Naive B cell (primary cell): ENCODE results near the gene NNMT. TPM values are rescaled to one million over a fixed set of nuclear protein-coding genes. Genes with fewer than 3 reads are reported as not detected.

ENCODE experiments used
- ATAC-seq, 2 donors: fragments of 150-1000 bp; cut with Tn5 transposase; 2 replicates each; pipeline ENCODE4 v1.10.0; 2021; ENCODE audit warnings: low read depth in 2 of 2, mild to moderate bottlenecking in 2 of 2, moderate library complexity in 2 of 2
- DNase-seq: peaks from one replicate; pipeline ENCODE4 v3.0.0; 2022
- H3K27ac Mint-ChIP-seq, 6 donors: one replicate each; pipeline ENCODE4 v1.8.0; 2020 to 2022; ENCODE audit warnings: mild to moderate bottlenecking in 6 of 6, mixed read lengths in 6 of 6, moderate library complexity in 5 of 6, inconsistent platforms in 2 of 6
- H3K27me3 Mint-ChIP-seq, 3 donors: one replicate each; pipeline ENCODE4 v1.8.0; 2021 to 2022; ENCODE audit warnings: mixed read lengths in 3 of 3, mild to moderate bottlenecking in 1 of 3
- H3K36me3 Mint-ChIP-seq, 2 donors: one replicate each; pipeline ENCODE4 v1.8.0; 2020 to 2022; ENCODE audit warnings: mixed read lengths in 2 of 2, inconsistent platforms in 1 of 2, mild to moderate bottlenecking in 1 of 2
- H3K4me1 Mint-ChIP-seq, 3 donors: one replicate each; pipeline ENCODE4 v1.8.0; 2020 to 2022; ENCODE audit warnings: mixed read lengths in 3 of 3, inconsistent platforms in 1 of 3, mild to moderate bottlenecking in 1 of 3, moderate library complexity in 1 of 3
- H3K4me3 Mint-ChIP-seq, 8 donors: one replicate each; pipeline ENCODE4 v1.8.0; 2020 to 2022; ENCODE audit warnings: mild to moderate bottlenecking in 8 of 8, mixed read lengths in 8 of 8, moderate library complexity in 8 of 8, inconsistent platforms in 2 of 8
- H3K9me3 Mint-ChIP-seq, 7 donors: one replicate each; pipeline ENCODE4 v1.8.0; 2020 to 2022; ENCODE audit warnings: mixed read lengths in 7 of 7, mild to moderate bottlenecking in 5 of 7, inconsistent platforms in 2 of 7, moderate library complexity in 1 of 7
- polyA plus RNA-seq, 6 donors: library from polyadenylated mRNA; unstranded; fragments of 300-500 nt; fragmentation: Illumina TruSeq; gene quantifications; one replicate each; pipeline ENCODE4 v1.2.3, GENCODE V29; 2021; ENCODE audit warnings: low read depth in 6 of 6

The NNMT gene
- polyA plus RNA-seq, 6 donors from 2014 or later = 0.64 TPM; not detected in 5

DNA sequence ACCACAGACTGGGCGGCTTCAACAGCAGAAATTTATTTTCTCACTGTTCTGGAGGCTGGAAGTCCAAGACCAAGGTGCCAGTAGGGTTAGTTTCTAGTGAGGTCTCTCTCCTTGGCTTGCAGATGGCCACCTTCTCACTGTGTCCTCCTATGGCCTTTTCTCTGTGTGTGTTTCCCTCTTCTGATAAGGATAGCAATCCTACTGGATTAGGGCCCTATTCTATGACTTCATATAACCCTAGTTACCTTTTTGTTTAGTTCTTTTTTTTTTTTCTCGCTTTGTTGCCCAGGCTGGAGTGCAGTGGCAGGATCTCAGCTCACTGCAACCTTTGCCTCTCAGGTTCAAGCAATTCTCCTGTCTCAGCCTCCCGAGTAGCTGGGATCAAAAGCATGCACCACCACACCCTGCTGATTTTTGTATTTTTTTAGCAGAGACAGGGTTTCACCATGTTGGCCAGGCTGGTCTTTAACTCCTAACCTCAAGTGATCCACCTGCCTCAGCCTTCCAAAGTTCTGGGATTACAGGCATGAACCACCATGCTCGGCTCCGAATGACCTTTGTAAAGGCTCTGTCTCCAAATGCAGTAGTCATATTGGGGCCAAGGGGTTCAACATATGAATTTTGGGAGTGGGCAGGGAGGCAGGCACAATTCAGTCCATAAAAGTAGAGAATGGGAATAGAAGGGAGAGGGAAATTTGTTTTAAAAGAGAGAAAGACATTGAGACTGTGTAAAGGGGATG lies 25.5 kb upstream of the NNMT start:
- Mint-ChIP-seq H3K36me3 (no peaks in the 10 kb centered on the region), H3K9me3 (no peaks in the 10 kb centered on the region), H3K4me1 (no peaks in the 10 kb centered on the region), H3K4me3 (no peak overlapping the region), H3K27me3 (peaks cover 60 to 61% (median 61%) of the 10 kb centered on the region in 3 donors), H3K27ac (no peak overlapping the region)
- DNase-seq (no peak), ATAC-seq (no peak)

- Mint-ChIP-seq H3K4me3 (no peak overlapping the region), H3K9me3 (no peaks in the 10 kb centered on the region), H3K36me3 (no peaks in the 10 kb centered on the region), H3K27ac (peak overlapping the region in 1 of 6 donors; percentile 54), H3K4me1 (no peaks in the 10 kb centered on the region), H3K27me3 (peaks cover 58 to 63% (median 61%) of the 10 kb centered on the region in 3 donors)
- ATAC-seq = no peak
- DNase-seq = no peak
Observed at GRCh38 chr11:114271316-114271715, 24.9 kb upstream of the NNMT start.

GRCh38 chr11:114272311-114272710 lies 23.9 kb upstream of the NNMT start:
- H3K4me1 Mint-ChIP-seq = no peaks in the 10 kb centered on the region
- no peak overlapping the region for H3K4me3 Mint-ChIP-seq
- H3K36me3 Mint-ChIP-seq = no peaks in the 10 kb centered on the region
- H3K9me3 Mint-ChIP-seq = no peaks in the 10 kb centered on the region
- DNase-seq (no peak), ATAC-seq (no peak)
- H3K27ac Mint-ChIP-seq = no peak overlapping the region
- peaks cover 58 to 68% (median 65%) of the 10 kb centered on the region in 3 donors for H3K27me3 Mint-ChIP-seq

DNA sequence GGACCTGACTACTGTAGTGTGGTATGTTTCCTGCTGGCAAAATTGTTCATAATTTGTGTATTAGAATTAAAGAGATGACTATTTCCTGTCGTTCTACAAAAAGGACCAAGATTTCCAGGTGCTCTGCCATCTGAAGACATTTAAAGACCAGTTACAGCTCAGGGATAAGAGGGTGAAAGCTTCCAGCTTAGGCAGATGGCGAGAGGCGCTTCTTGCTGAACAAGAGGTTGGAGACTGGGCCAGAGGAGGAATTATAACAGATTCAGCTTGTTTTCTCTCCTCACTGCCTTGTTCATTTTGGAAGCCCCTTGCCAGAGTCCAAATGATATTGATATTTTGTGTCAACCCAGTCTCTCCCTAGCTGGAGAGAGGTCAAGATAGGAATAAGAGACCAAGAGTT lies 23.1 kb upstream of the NNMT start:
- no peaks in the 10 kb centered on the region for H3K4me1 Mint-ChIP-seq
- no peaks in the 10 kb centered on the region for H3K36me3 Mint-ChIP-seq
- no peak for DNase-seq
- no peak overlapping the region for H3K27ac Mint-ChIP-seq
- H3K27me3 Mint-ChIP-seq = peaks cover 59 to 69% (median 67%) of the 10 kb centered on the region in 3 donors
- H3K4me3 Mint-ChIP-seq = no peak overlapping the region
- no peaks in the 10 kb centered on the region for H3K9me3 Mint-ChIP-seq
- ATAC-seq = no peak

DNA sequence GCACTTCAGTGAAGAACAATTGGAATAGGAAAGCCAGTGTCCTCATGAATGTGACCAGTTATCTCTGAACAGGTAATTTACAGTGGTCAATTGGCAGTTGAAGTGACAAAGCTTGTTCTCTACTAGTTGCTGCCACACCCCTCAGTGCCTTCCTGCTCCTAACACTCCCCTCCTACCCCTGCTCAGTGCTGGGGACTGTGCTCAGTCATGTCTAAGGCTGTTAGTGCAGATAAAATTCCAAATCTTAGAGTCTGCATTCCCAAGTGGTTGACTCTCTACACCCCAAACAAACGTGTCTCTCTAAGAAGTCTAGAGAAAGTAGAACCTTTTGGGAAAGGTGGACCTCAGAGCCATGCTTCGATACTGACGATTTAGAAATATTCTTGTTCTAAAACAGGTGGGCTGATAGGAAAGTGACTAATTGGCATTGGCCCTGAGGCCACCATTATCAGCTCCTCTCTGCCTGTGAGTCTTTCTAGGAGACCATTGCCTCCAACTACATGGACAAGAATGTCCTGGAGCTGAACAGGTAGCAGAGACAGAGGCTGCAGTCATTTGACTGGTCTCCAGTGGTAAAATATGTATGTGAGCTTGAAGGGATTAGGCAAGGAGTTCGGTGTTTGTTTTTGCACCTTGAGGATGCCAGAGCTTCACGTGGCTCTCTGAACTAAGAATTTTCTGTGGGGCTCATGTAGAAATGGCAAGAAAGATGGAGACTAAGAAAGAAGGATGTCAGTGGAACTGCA lies 22.1 kb upstream of the NNMT start:
- H3K27ac Mint-ChIP-seq = no peak overlapping the region
- H3K4me3 Mint-ChIP-seq = no peak overlapping the region
- no peaks in the 10 kb centered on the region for H3K36me3 Mint-ChIP-seq
- no peak for DNase-seq
- no peak for ATAC-seq
- H3K4me1 Mint-ChIP-seq = no peaks in the 10 kb centered on the region
- H3K9me3 Mint-ChIP-seq = no peaks in the 10 kb centered on the region
- peaks cover 64 to 78% (median 74%) of the 10 kb centered on the region in 3 donors for H3K27me3 Mint-ChIP-seq

GRCh38 chr11:114274637-114275036 lies 21.6 kb upstream of the NNMT start:
- no peaks in the 10 kb centered on the region for H3K36me3 Mint-ChIP-seq
- ATAC-seq (no peak), DNase-seq (no peak)
- H3K27ac Mint-ChIP-seq = no peak overlapping the region
- no peaks in the 10 kb centered on the region for H3K9me3 Mint-ChIP-seq
- peaks cover 62 to 78% (median 74%) of the 10 kb centered on the region in 3 donors for H3K27me3 Mint-ChIP-seq
- H3K4me3 Mint-ChIP-seq = no peak overlapping the region
- no peaks in the 10 kb centered on the region for H3K4me1 Mint-ChIP-seq

DNA sequence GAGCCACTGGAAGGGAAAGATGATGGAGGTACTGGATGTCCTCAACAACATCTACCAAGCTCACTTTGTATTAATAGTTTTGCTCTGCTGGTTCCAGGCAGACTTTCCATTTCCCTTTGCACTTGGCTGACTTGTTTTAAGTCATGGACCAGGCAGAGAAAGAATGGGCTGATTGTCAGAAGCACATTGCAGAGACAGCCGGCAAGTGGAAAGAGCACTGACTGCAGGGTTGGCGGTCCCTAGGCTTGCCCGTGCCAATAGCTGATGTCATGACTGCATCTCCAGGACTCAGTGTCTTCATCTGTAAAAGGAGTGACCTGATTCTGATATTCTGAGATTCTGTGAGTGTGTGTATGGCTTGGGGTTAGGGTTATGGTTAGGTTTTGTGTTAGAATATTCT lies 20.9 kb upstream of the NNMT start:
- DNase-seq (no peak), ATAC-seq (no peak)
- H3K27me3 Mint-ChIP-seq = peaks cover 61 to 83% (median 78%) of the 10 kb centered on the region in 3 donors
- no peak overlapping the region for H3K27ac Mint-ChIP-seq
- H3K4me1 Mint-ChIP-seq = no peaks in the 10 kb centered on the region
- H3K36me3 Mint-ChIP-seq = no peaks in the 10 kb centered on the region
- no peaks in the 10 kb centered on the region for H3K9me3 Mint-ChIP-seq
- H3K4me3 Mint-ChIP-seq = no peak overlapping the region

GRCh38 chr11:114276077-114276476 lies 20.1 kb upstream of the NNMT start:
- Mint-ChIP-seq H3K27ac (no peak overlapping the region), H3K4me3 (no peak overlapping the region), H3K4me1 (no peaks in the 10 kb centered on the region), H3K9me3 (no peaks in the 10 kb centered on the region), H3K27me3 (peaks cover 56 to 78% (median 74%) of the 10 kb centered on the region in 3 donors), H3K36me3 (no peaks in the 10 kb centered on the region)
- ATAC-seq (no peak), DNase-seq (no peak)

DNA sequence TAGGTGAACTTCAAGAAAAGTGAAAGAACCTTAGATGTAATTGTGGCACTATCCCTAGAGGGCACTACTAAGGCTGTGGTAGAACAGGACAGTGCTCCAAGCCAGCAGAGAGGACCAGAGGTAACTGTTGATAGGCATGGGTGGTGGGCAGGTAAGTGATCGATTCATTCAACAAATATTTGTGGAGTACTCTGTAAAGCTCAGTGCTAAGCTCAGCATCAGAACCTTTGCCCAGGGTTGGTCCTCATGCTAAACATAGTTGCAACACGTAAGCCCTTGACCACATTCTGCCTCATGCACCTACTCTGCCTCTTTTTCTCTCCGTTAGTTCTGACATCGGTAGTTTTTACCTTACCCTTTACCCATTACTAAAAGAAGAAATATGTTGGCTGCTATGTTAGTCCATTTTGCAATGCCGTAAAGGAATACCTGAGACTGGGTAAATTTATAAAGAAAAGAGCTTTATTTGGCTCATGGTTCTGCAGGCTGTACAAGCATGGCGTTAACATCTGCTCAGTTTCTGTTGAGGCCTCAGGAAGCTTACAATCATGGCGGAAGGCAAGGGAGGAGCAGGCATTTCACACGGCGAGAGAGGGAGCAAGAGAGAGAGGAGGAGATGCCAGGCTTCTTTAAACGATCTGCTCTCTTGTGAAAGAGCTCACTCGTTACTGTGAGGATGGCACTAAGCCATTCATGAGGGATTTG lies 18.4 kb upstream of the NNMT start:
- ATAC-seq = no peak
- Mint-ChIP-seq H3K27ac (no peak overlapping the region), H3K36me3 (no peaks in the 10 kb centered on the region), H3K4me3 (no peak overlapping the region), H3K4me1 (no peaks in the 10 kb centered on the region), H3K27me3 (peaks cover 48 to 70% (median 69%) of the 10 kb centered on the region in 3 donors), H3K9me3 (no peaks in the 10 kb centered on the region)
- DNase-seq = no peak

- Mint-ChIP-seq H3K27ac (peak overlapping the region in 1 of 6 donors; percentile 18), H3K9me3 (no peaks in the 10 kb centered on the region), H3K27me3 (peaks cover 46 to 66% (median 65%) of the 10 kb centered on the region in 3 donors), H3K4me3 (no peak overlapping the region), H3K36me3 (no peaks in the 10 kb centered on the region), H3K4me1 (no peaks in the 10 kb centered on the region)
- ATAC-seq (no peak), DNase-seq (no peak)
Observed at GRCh38 chr11:114278342-114279065, 17.7 kb upstream of the NNMT start.

DNA sequence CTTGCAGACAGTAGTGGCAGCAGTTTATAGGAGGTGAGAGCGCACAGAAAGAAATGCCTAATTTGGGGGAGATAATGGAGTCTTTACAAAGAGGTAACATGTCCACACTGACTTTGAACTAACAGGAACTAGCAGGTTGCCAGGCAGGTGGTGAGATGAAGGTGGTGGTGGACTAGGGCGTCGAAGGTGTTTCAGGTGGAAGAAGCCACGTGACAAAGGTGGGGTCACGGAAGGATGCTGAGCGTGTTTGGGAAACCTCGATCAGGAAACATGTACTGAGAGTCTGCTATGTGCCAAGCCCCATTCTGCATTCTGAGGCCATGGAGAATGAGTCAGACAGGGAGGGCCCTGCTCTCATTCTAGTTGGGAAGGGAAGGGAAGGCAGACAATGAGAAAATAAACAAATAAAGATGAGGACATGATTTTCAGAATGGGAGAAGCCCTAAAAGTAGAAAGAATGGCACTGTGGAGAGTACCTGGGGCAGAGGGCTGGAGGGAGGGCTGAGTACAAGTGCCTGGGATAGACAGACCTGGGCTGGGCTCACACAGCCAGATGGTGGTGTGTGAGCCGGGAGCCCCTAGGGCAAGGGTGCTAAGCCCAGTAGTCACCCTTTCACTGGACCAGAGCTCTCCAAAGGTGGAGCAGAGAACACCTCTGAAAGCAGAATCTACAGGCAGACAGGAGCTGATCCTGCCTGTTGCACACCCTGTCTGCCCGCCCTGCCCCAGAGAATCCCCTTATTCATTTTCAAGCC lies 16.2 kb upstream of the NNMT start:
- no peak overlapping the region for H3K4me3 Mint-ChIP-seq
- no peaks in the 10 kb centered on the region for H3K36me3 Mint-ChIP-seq
- H3K4me1 Mint-ChIP-seq = no peaks in the 10 kb centered on the region
- ATAC-seq (no peak), DNase-seq (no peak)
- no peak overlapping the region for H3K27ac Mint-ChIP-seq
- peaks cover 38 to 55% (median 54%) of the 10 kb centered on the region in 3 donors for H3K27me3 Mint-ChIP-seq
- H3K9me3 Mint-ChIP-seq = no peaks in the 10 kb centered on the region

DNA sequence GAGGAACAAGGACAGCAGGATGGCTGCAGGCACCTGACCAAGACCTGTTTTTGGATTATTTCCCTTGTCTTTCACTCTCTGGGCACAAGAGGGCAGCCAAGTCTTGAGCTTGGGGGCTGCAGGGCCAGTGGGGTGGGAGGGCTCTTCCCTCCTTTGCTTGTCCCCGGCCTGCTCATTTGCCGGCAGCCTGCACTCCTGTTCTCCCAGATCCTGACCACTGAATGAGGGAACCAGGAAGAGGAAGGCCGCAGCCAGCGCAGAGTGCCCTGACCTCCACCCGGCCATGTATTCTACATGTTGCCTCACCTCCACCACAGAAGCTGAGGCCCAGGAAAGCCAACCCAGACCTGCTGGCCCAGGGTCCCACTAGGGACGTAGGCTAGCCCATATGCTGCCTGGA lies 15.5 kb upstream of the NNMT start:
- H3K4me3 Mint-ChIP-seq = no peak overlapping the region
- H3K36me3 Mint-ChIP-seq = no peaks in the 10 kb centered on the region
- DNase-seq = no peak
- no peaks in the 10 kb centered on the region for H3K4me1 Mint-ChIP-seq
- no peak for ATAC-seq
- peaks cover 31 to 49% (median 47%) of the 10 kb centered on the region in 3 donors for H3K27me3 Mint-ChIP-seq
- no peaks in the 10 kb centered on the region for H3K9me3 Mint-ChIP-seq
- H3K27ac Mint-ChIP-seq = no peak overlapping the region
